IMR-90 (cell line): ENCODE data around the gene APOL3. TPM values are rescaled to one million over a fixed set of nuclear protein-coding genes. Genes with fewer than 3 reads are reported as not detected.

Experiments used
- ATAC-seq: fragments of 200-7000 bp; cut with Tn5 transposase; 2 replicates; pipeline ENCODE4 v1.9.1; 2020; ENCODE audit warnings: low read depth, mild to moderate bottlenecking, moderate library complexity
- BruUV-seq: library from RNA; stranded (reverse); fragments of 400-500 nt; replicated peaks from 2 replicates; lab custom pipeline; 2021; lab: Mats Ljungman, UMichigan
- CTCF ChIA-PET: fragments of 300-600 bp; formaldehyde crosslinking; extraction: SDS; loops from one replicate; lab custom pipeline; 2021; ENCODE audit warnings: antibody characterized with exemption; lab: Yijun Ruan, JAX
- POLR2A ChIA-PET: fragments of 300-600 bp; sonication (Branson Sonifier 250); formaldehyde crosslinking; loops from one replicate; lab custom pipeline; 2022; ENCODE audit warnings: antibody characterized with exemption; ENCODE audit not compliant: unreplicated experiment; lab: Charles Lee
- DNase-seq: peaks from one replicate; pipeline ENCODE4 v3.0.0; 2013
- H2AFZ ChIP-seq: replicated peaks from 2 replicates; pipeline ENCODE3; 2013; ENCODE audit warnings: low read length, mild to moderate bottlenecking; ENCODE audit not compliant: poor library complexity
- H2AK5ac ChIP-seq: 2 replicates; pipeline ENCODE4 v1.6.1; 2013; ENCODE audit warnings: low read depth, low read length, inconsistent platforms
- H2AK9ac ChIP-seq: replicated peaks from 2 replicates; pipeline ENCODE3; 2013; ENCODE audit warnings: mild to moderate bottlenecking, low read depth, low read length, moderate library complexity; ENCODE audit not compliant: poor library complexity
- H2BK120ac ChIP-seq: 2 replicates; pipeline ENCODE4 v1.6.1; 2013; ENCODE audit warnings: low read depth, low read length, inconsistent platforms
- H2BK15ac ChIP-seq: 3 replicates; pipeline ENCODE4 v1.6.1; 2013; ENCODE audit warnings: low read depth, low read length, inconsistent platforms
- H2BK20ac ChIP-seq: 2 replicates; pipeline ENCODE4 v1.6.1; 2013; ENCODE audit warnings: low read depth, mild to moderate bottlenecking, inconsistent platforms, low read length, moderate library complexity
- H2BK5ac ChIP-seq: 2 replicates; pipeline ENCODE4 v1.6.1; 2013; ENCODE audit warnings: mild to moderate bottlenecking, low read depth, low read length, inconsistent platforms; ENCODE audit not compliant: poor library complexity, severe bottlenecking
- H3K14ac ChIP-seq: replicated peaks from 2 replicates; pipeline ENCODE4 v1.6.1; 2013; ENCODE audit warnings: low read depth, low read length, inconsistent platforms
- H3K18ac ChIP-seq: 2 replicates; pipeline ENCODE4 v1.6.1; 2013; ENCODE audit warnings: low read depth, low read length, control low read depth
- H3K23ac ChIP-seq: 2 replicates; pipeline ENCODE4 v1.6.1; 2013; ENCODE audit warnings: low read depth, low read length, inconsistent platforms
- H3K27ac ChIP-seq: 2 replicates; pipeline ENCODE4 v1.5.1; 2013; ENCODE audit warnings: mild to moderate bottlenecking, control low read depth, low read length; ENCODE audit not compliant: insufficient read depth
- H3K27me3 ChIP-seq: 2 replicates; pipeline ENCODE4 v1.6.1; 2013; ENCODE audit warnings: low read length; ENCODE audit not compliant: control insufficient read depth, insufficient read depth
- H3K36me3 ChIP-seq: 2 replicates; pipeline ENCODE4 v1.6.1; 2013; ENCODE audit warnings: low read length, mixed read lengths; ENCODE audit not compliant: control insufficient read depth, insufficient read depth
- H3K4ac ChIP-seq: 2 replicates; pipeline ENCODE4 v1.6.1; 2013; ENCODE audit warnings: low read depth, low read length, inconsistent platforms
- H3K4me1 ChIP-seq: 2 replicates; pipeline ENCODE4 v1.6.1; 2013; ENCODE audit warnings: low read length, mixed read lengths; ENCODE audit not compliant: control insufficient read depth, insufficient read depth
- H3K4me2 ChIP-seq: 2 replicates; pipeline ENCODE4 v1.6.1; 2013; ENCODE audit warnings: low read depth, mild to moderate bottlenecking, control low read depth, low read length, moderate library complexity
- H3K4me3 ChIP-seq: 2 replicates; pipeline ENCODE4 v1.5.1; 2013; ENCODE audit warnings: low read depth, mild to moderate bottlenecking, control low read depth, low read length, moderate library complexity; ENCODE audit not compliant: insufficient read depth
- H3K56ac ChIP-seq: 2 replicates; pipeline ENCODE4 v1.6.1; 2013; ENCODE audit warnings: low read length, inconsistent platforms; ENCODE audit not compliant: insufficient read depth; ENCODE audit errors: extremely low read depth
- H3K79me1 ChIP-seq, 2 experiments: 2 replicates each; pipeline ENCODE4 v1.6.1; 2013; ENCODE audit warnings: low read length in 2 of 2, inconsistent platforms in 1 of 2, low read depth in 1 of 2
- H3K9ac ChIP-seq: 2 replicates; pipeline ENCODE4 v1.6.1; 2013; ENCODE audit warnings: low read depth, low read length, control low read depth
- H3K9me1 ChIP-seq: 2 replicates; pipeline ENCODE4 v1.6.1; 2013; ENCODE audit warnings: low read length, inconsistent platforms; ENCODE audit not compliant: insufficient read depth
- H3K9me3 ChIP-seq: 2 replicates; pipeline ENCODE4 v1.6.1; 2013; ENCODE audit warnings: low read length; ENCODE audit not compliant: control insufficient read depth, insufficient read depth
- H4K20me1 ChIP-seq: 2 replicates; pipeline ENCODE4 v1.6.1; 2013; ENCODE audit warnings: low read length, inconsistent platforms; ENCODE audit not compliant: insufficient read depth
- H4K5ac ChIP-seq: 2 replicates; pipeline ENCODE4 v1.6.1; 2013; ENCODE audit warnings: mild to moderate bottlenecking, low read depth, low read length, control low read depth
- H4K8ac ChIP-seq, 2 experiments: 2 replicates each; pipeline ENCODE4 v1.6.1; 2013; ENCODE audit warnings: low read depth in 2 of 2, low read length in 2 of 2, control low read depth in 1 of 2, inconsistent platforms in 1 of 2
- H4K91ac ChIP-seq: 2 replicates; pipeline ENCODE4 v1.6.1; 2013; ENCODE audit warnings: low read depth, low read length, inconsistent platforms; ENCODE audit not compliant: insufficient read depth
- BHLHE40 ChIP-seq: fragments of 150-350 bp; IDR thresholded peaks from 2 replicates; pipeline ENCODE4 v1.6.1; 2016; ENCODE audit warnings: mild to moderate bottlenecking, low read depth, low read length
- CEBPB ChIP-seq: IDR thresholded peaks from 2 replicates; pipeline ENCODE4 v1.6.1; 2012; ENCODE audit warnings: low read depth, low read length, improper control_type of control experiment
- CHD1 ChIP-seq: IDR thresholded peaks from 2 replicates; pipeline ENCODE4 v1.6.1; 2012; ENCODE audit warnings: low read depth, low read length, improper control_type of control experiment
- FOS ChIP-seq: fragments of 150-350 bp; IDR thresholded peaks from 2 replicates; pipeline ENCODE4 v1.6.1; 2016; ENCODE audit warnings: low read depth, low read length
- MAFK ChIP-seq: IDR thresholded peaks from 2 replicates; pipeline ENCODE4 v1.6.1; 2012; ENCODE audit warnings: low read depth, low read length, improper control_type of control experiment
- MAZ ChIP-seq: IDR thresholded peaks from 2 replicates; pipeline ENCODE4 v1.6.1; 2012; ENCODE audit warnings: low read depth, mild to moderate bottlenecking, low read length, improper control_type of control experiment, moderate library complexity, borderline replicate concordance
- MXI1 ChIP-seq: IDR thresholded peaks from 2 replicates; pipeline ENCODE4 v1.6.1; 2012; ENCODE audit warnings: low read depth, mild to moderate bottlenecking, low read length, moderate library complexity, borderline replicate concordance
- NFE2L2 ChIP-seq: fragments of 150-350 bp; IDR thresholded peaks from 2 replicates; pipeline ENCODE4 v1.6.1; 2016; ENCODE audit warnings: low read depth, mild to moderate bottlenecking, low read length
- POLR2A ChIP-seq: IDR thresholded peaks from 2 replicates; pipeline ENCODE4 v1.6.1; 2012; ENCODE audit warnings: mild to moderate bottlenecking, low read depth, low read length
- RAD21 ChIP-seq: IDR thresholded peaks from 2 replicates; pipeline ENCODE4 v1.6.1; 2012; ENCODE audit warnings: low read length, improper control_type of control experiment
- RCOR1 ChIP-seq: IDR thresholded peaks from 2 replicates; pipeline ENCODE4 v1.6.1; 2012; ENCODE audit warnings: mild to moderate bottlenecking, low read length, improper control_type of control experiment; ENCODE audit not compliant: insufficient replicate concordance
- RFX5 ChIP-seq: IDR thresholded peaks from 2 replicates; pipeline ENCODE4 v1.8.0; 2012; ENCODE audit warnings: low read depth, mild to moderate bottlenecking, low read length, moderate library complexity
- SMC3 ChIP-seq: fragments of 150-350 bp; IDR thresholded peaks from 2 replicates; pipeline ENCODE4 v1.6.1; 2016; ENCODE audit warnings: low read depth, mild to moderate bottlenecking, antibody characterized with exemption, low read length, moderate library complexity
- WGBS, 2 experiments: methylation state at CpG; one replicate each; pipeline versions ENCODE4 v1.1.5 to v1.1.7; 2013; ENCODE audit warnings: missing lambda C conversion rate in 2 of 2; ENCODE audit not compliant: insufficient read length in 1 of 2; ENCODE audit errors: extremely low coverage in 2 of 2; 5-methylcytosine and 5-hydroxymethylcytosine counted together
- dilution Hi-C: fragments of 300-500 bp; cut with HindIII; formaldehyde crosslinking; loops from one replicate; pipeline ENCODE4 v1.14.3; 2018; ENCODE audit warnings: low sequenced_read_pairs; ENCODE audit not compliant: unreplicated experiment
- in situ Hi-C: fragments of 300-500 bp; cut with MboI; formaldehyde crosslinking; loops from 3 replicates; pipeline ENCODE4 v1.14.3; 2019; ENCODE audit warnings: low sequenced_read_pairs, inconsistent platforms, mixed read lengths
- intact Hi-C: fragments of 100-400 bp; cut with micrococcal nuclease; formaldehyde crosslinking; loops from 2 replicates; pipeline ENCODE4 v1.10.0; 2022
- polyA plus RNA-seq, 3 experiments: library from polyadenylated mRNA; depleted of rRNA; stranded (reverse); fragments of >200 nt; gene quantifications; 2 replicates each; pipeline ENCODE4 v1.2.3, GENCODE V29; 2012; ENCODE audit warnings: low replicate concordance in 1 of 3
- total RNA-seq: library from RNA; depleted of rRNA; stranded (reverse); fragments of >200 nt; gene quantifications from 2 replicates; pipeline ENCODE4 v1.2.3, GENCODE V29; 2012
- TF ChIP-seq, protein P1 (sequence below): conservative IDR thresholded peaks from 2 replicates; pipeline ENCODE4 v1.5.1; 2012; ENCODE audit warnings: mild to moderate bottlenecking, low read depth, low read length, improper control_type of control experiment
- TF ChIP-seq, protein P2 (sequence below): fragments of 150-350 bp; IDR thresholded peaks from 2 replicates; pipeline ENCODE4 v1.6.1; 2016; ENCODE audit warnings: low read depth, mild to moderate bottlenecking, low read length, moderate library complexity, borderline replicate concordance
- TF ChIP-seq, protein P3 (sequence below): fragments of 150-350 bp; IDR thresholded peaks from 2 replicates; pipeline ENCODE4 v1.6.1; 2017; ENCODE audit warnings: mild to moderate bottlenecking, antibody characterized with exemption, low read length, low read depth

APOL3 gene
- total and polyA plus RNA-seq, 2 of the 4 experiments (the other 2 are of a cell fraction) = 1.4 to 2.3 TPM

GRCh38 chr22:36125434-36125833, 35.1 kb downstream of the APOL3 start:
- BruUV-seq = no TSS peak
- 100% methylated on average over 1 of the region's 6 CpGs; no CpG with 5 or more reads in 1 of the 2 experiments for WGBS, 2 experiments

More at GRCh38 chr22:36125434-36125833, 35.1 kb downstream of the APOL3 start:
- no peak overlapping the region for H2BK120ac ChIP-seq
- H3K56ac ChIP-seq = no peak overlapping the region
- no peak for ATAC-seq
- H2BK20ac ChIP-seq = no peak overlapping the region
- H3K18ac ChIP-seq = no peak overlapping the region
- H3K27ac ChIP-seq = no peak overlapping the region
- H3K4me1 ChIP-seq = no peaks in the 10 kb centered on the region
- H3K14ac ChIP-seq = no peak overlapping the region
- no peak overlapping the region for H3K4ac ChIP-seq
- no peak overlapping the region for H3K9ac ChIP-seq
- CTCF ChIA-PET = interaction anchor here (1.5 to 1.7 kb wide), 2 partner anchors 195 to 441 kb away, joined by 8 to 17 read pairs; no protein-coding TSS in a partner anchor
- H2BK5ac ChIP-seq = no peak overlapping the region
- DNase-seq = no peak
- POLR2A ChIA-PET = interaction anchor here (0.7 kb wide), 1 partner anchor 192 kb away, joined by 3 read pairs; no protein-coding TSS in a partner anchor
- intact Hi-C loops (loop anchor here (2.0 kb wide), 1 partner anchor 695 kb away; no protein-coding TSS in a partner anchor), dilution Hi-C loops (no loop called here), in situ Hi-C loops (loop anchor here (10.0 kb wide), 3 partner anchors 501 to 771 kb away; no protein-coding TSS in a partner anchor)
- no peak overlapping the region for H2AK9ac ChIP-seq
- no peak overlapping the region for H2BK15ac ChIP-seq
- no peak overlapping the region for H2AFZ ChIP-seq
- H4K91ac ChIP-seq = no peak overlapping the region
- no peak overlapping the region for H3K4me3 ChIP-seq
- peaks cover 8% of the 10 kb centered on the region for H3K27me3 ChIP-seq
- no peak overlapping the region for H2AK5ac ChIP-seq
- H3K4me2 ChIP-seq = no peak overlapping the region
- H4K20me1 ChIP-seq = no peaks in the 10 kb centered on the region
- no peak overlapping the region for H4K5ac ChIP-seq
- no peaks in the 10 kb centered on the region for H3K79me1 ChIP-seq
- H3K23ac ChIP-seq = no peak overlapping the region
- H3K9me1 ChIP-seq = no peaks in the 10 kb centered on the region; the same call in 1 of the 2 replicates
- H3K9me3 ChIP-seq = no peaks in the 10 kb centered on the region
- no peaks in the 10 kb centered on the region for H3K36me3 ChIP-seq
- H4K8ac ChIP-seq = no peak overlapping the region
- TF ChIP-seq FOS (no peak), SMC3 (no peak), BHLHE40 (no peak), RFX5 (no peak), NFE2L2 (no peak), MAZ (no peak), MAFK (no peak), CHD1 (no peak), CEBPB (no peak), MXI1 (no peak), RCOR1 (no peak), POLR2A (no peak), RAD21 (no peak)
- TF ChIP-seq, protein P1, sequence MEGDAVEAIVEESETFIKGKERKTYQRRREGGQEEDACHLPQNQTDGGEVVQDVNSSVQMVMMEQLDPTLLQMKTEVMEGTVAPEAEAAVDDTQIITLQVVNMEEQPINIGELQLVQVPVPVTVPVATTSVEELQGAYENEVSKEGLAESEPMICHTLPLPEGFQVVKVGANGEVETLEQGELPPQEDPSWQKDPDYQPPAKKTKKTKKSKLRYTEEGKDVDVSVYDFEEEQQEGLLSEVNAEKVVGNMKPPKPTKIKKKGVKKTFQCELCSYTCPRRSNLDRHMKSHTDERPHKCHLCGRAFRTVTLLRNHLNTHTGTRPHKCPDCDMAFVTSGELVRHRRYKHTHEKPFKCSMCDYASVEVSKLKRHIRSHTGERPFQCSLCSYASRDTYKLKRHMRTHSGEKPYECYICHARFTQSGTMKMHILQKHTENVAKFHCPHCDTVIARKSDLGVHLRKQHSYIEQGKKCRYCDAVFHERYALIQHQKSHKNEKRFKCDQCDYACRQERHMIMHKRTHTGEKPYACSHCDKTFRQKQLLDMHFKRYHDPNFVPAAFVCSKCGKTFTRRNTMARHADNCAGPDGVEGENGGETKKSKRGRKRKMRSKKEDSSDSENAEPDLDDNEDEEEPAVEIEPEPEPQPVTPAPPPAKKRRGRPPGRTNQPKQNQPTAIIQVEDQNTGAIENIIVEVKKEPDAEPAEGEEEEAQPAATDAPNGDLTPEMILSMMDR = no peak
- TF ChIP-seq, protein P2, sequence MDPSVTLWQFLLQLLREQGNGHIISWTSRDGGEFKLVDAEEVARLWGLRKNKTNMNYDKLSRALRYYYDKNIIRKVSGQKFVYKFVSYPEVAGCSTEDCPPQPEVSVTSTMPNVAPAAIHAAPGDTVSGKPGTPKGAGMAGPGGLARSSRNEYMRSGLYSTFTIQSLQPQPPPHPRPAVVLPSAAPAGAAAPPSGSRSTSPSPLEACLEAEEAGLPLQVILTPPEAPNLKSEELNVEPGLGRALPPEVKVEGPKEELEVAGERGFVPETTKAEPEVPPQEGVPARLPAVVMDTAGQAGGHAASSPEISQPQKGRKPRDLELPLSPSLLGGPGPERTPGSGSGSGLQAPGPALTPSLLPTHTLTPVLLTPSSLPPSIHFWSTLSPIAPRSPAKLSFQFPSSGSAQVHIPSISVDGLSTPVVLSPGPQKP = no peak
- TF ChIP-seq, protein P3, sequence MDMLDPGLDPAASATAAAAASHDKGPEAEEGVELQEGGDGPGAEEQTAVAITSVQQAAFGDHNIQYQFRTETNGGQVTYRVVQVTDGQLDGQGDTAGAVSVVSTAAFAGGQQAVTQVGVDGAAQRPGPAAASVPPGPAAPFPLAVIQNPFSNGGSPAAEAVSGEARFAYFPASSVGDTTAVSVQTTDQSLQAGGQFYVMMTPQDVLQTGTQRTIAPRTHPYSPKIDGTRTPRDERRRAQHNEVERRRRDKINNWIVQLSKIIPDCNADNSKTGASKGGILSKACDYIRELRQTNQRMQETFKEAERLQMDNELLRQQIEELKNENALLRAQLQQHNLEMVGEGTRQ = no peak
